GM19438 (cell line): ENCODE data around the gene ABTB1.

Experiments
- ATAC-seq: cut with Tn5 transposase; IDR thresholded peaks from one replicate; pipeline ENCODE4 v1.9.1; 2021; ENCODE audit warnings: low read depth; ENCODE audit not compliant: unreplicated experiment

Gene ABTB1

DNA sequence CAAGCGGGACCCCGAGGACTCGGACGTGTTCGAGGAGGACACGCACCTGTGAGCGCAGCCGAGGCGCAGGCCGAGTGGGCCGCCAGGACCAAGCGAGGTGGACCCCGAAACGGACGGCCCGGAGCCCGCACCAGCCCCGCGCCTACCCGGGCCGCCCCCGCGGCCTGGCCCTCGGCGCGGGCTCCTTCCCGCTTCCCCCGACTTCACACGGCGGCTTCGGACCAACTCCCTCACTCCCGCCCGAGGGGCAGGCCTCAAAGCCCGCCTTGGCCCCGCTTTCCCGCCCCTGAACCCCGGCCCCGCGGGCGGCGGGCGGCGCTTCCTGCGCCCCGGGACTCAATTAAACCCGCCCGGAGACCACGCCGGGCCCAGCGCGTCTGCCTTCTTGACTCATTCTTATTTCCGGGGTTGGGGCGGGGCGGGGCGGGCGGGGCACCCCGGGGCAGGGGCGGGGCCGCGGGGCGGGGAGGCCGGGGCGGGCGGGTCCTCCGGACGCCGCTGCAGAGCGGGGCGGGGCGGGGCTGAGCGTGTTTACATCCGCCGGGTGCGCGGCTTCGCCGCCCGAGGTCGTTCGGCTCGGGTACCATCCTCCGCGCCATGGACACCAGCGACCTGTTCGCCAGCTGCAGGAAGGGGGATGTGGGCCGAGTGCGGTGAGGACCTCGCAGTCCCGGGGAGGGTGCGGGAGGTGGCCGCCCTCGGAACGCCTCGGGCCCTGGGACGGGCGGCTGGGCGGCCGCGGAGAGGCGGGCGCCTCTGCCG, at the start of gene ABTB1:
Gene ABTB1, plus strand, starts transcription at position 524 of the 762 bp plus-strand sequence. Its CDS starts 74 bp downstream, at position 598.
- ATAC-seq, result peak; percentile 73

- ATAC-seq, result no peak
Observed at GRCh38 chr3:127624063-127624462, 48.7 kb upstream of the ABTB1 start.

- no peak for ATAC-seq
Observed at GRCh38 chr3:127625821-127626220, 46.9 kb upstream of the ABTB1 start.

DNA sequence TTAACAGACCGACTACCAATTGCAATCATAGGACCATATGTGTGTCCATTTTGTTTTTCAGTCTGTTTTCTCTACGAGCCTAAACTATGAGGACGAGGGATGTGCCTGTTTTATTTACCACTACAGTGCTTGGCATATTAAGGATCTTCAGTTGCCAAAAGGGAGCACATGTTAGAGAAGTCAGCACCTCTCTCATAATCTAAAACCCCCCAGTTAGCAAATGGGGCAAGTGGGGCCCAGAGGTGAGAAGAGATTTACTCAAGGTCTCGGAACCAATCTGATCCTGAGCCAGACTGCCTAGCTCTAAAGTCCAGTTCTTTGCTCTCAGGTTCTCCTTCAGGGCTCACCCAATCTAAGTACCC, 44.3 kb upstream of the ABTB1 start:
- ATAC-seq, result no peak

DNA sequence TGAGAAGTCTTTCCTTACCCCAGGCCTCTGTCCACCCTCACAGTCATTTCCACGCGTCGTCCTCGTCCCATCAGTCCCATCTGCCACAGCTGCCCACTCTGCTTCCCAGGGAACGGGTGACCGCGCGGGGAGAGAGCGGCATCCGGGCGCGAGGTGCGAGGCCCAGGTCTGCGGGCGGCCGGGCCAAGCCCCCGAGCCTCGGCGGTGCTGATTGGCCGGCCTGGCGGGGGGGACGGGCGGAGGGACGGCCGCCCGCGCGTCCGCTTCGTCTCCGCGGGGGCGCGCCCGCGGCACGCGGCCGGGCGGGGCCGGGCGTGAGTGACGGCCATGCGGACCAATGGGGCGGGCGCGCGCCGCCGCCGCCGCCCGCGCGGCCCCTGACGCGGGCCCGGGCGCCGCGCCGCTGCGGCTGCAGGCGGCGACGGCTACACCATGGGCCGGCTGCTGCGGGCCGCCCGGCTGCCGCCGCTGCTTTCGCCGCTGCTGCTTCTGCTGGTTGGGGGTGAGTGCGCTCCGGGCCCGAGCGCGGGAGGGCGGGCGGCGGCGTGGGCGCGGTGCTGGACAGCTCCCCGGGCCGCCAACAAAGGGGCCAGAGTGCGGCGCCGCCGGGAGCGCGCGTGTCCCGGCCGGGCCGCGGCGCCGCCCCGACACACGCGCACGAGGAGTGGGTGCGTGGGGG, 43.8 kb upstream of the ABTB1 start, which contains the start of gene PODXL2:
Gene PODXL2, plus strand, starts transcription at position 398 of the 679 bp plus-strand sequence. Its CDS starts 35 bp downstream, at position 433.
- no peak for ATAC-seq

DNA sequence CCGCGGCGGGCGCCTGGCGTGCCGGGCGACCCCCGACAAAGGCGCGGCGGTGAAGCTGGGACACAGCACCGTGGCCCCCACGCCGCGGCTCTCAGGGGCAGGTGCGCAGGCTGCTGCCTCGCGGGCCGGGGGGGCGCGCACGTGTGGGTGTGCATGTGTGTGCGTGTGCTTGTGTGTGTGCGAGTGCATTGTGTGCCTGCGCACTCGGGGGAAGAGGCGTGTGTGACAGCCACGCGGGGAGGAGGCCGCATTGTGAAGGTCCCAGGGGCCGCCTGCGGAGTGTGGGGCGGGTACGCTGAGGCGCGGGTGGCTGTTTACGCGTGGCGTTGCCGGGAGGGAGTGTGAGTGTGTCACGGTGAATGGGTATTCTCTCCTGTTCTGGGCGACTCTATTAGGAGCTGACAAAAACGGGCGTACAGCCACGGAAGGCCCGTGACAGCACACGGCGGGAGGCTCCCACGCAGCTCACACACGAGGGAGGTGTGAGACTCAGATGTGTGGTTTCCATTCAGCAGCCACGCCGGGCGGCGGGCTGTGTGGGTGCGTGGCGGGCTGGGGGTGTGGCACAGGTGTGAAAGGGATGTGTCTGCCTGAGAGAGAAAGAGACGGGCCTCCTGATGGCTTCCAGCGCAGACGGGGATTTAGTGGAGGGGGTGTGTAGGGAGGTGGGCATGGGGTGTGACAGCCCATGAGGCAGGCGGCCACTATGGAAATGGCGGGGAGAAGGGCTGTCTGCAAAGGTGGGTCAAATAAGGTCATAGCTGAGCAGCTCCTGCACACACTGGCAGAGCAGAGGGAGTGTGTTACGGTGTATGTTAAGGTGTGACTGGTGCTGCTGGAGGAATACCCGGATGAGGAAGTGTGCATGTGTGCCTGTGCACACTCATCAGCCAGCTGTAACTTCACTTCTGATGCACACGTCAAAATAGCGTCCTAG, 43.0 kb upstream of the ABTB1 start:
- no peak for ATAC-seq

- ATAC-seq, result no peak
Observed at GRCh38 chr3:127630811-127631714, 41.7 kb upstream of the ABTB1 start.

GRCh38 chr3:127632035-127632820, 40.5 kb upstream of the ABTB1 start:
- no peak for ATAC-seq

GRCh38 chr3:127634653-127635052, 38.1 kb upstream of the ABTB1 start:
- ATAC-seq, result no peak

DNA sequence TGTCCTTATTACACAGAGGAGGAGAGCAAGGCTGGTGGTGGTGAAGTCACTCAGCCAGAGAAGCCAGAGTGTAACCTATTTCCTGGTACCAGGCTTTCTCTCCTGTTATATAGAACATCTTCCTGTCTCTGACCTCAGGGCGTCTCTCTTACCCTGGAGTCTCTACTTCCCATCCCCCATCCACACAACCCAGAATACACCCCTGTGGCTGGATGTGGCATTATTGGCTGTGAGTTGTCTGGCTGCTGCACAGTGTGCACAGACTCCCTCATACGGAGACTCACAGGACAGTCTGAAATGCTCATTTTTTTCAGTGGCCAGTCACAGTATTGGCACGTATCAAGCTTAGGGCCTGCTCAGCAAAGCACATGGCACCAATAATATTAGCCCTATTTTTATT, 35.2 kb upstream of the ABTB1 start:
- ATAC-seq, result no peak

GRCh38 chr3:127637971-127638370, 34.8 kb upstream of the ABTB1 start:
- no peak for ATAC-seq

DNA sequence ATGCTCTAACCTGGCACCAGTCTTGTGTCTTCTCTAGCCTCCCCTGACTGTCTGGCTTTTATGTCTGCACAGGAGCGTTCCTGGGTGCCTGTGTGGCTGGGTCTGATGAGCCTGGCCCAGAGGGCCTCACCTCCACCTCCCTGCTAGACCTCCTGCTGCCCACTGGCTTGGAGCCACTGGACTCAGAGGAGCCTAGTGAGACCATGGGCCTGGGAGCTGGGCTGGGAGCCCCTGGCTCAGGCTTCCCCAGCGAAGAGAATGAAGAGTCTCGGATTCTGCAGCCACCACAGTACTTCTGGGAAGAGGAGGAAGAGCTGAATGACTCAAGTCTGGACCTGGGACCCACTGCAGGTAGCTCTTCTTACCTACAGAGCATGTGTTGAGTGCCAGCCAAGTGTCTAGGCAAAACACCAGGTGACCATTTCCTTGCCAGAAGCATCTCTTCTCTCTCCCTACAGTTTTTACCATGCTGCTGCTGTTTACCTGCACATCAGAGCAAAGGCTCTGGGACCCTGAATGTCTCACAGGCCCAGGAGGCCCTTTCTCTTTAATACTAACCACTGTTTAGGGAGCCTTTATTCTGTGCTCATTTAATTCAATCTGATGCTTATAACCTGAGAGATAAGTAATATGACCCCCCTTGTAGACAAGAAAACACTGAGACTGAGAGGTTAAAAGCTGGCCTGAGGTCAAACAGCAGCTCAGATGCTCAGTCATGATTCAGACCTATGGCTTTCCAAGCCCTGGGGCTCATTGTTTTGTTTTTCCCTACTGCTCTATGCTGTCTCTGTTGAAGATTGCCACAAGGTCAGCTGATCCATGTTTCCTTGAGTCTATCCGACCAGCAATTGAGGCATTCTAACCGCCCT, 33.3 kb upstream of the ABTB1 start:
- no peak for ATAC-seq

- ATAC-seq, result no peak
Observed at GRCh38 chr3:127640042-127640355, 32.8 kb upstream of the ABTB1 start.

DNA sequence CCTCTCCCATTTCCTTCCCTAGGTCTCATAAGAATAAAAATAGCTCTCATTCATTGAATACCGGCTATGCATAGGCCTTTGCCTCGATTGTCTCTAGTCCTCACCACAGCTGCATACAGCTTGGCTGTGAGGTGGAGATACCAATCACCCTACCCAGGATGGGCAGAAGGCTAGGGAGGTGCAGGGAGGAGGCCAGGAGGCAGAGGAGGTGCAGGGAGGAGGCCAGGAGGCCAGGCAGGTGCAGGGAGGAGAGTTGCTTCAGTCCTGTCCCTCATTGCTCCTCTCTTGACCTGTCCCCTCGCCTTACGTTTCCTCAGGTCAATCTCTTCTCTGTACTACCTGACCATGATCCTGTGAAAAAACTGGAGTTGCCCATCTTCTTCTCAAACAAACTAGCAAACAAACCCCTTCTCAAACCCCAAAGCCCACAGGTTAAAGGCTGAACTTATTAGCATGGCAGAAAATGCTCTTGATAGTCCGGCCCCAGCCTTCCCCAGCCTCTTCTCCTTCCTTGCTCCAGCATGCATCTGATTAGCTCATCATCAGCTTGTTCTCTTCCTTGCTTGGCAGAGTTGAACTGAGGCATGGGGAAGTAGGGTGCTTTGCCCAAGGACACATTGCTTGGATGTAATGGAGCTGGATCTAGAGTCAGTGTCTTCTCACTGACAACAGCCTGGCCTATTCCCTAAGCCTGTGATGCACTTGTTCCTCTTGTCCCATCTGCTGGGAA, 27.9 kb upstream of the ABTB1 start:
- ATAC-seq, result no peak

DNA sequence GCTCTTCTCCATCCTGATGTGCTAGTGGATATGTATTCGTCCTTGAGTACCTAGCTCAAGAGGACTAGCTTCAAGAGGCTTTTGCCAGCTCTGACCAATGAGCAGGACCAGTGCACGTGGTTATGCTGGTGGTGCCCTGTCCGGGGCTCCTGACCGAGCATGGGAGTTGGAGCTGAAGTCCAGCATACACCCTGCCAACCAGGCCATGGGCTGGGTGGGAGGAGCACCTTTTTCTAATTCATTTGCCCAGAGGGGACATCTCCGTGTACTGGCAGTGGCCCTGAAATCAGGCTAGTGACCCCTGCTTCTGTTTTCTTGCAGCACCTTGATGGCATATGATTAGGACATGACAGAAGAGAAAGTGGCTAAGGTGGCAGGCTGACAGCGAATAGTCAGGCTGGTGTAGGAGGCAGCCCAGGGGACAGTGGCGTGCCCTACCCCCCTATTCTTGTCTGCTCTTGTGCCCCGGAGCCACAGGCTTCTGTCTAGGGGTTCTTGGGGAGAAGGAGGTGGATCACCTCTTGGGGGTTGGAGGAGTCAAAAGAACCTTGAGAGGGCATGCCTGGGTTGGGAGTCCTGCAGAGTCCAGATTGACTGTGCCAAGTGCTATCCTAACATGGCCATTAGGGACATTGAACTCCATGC, 27.3 kb upstream of the ABTB1 start:
- no peak for ATAC-seq

DNA sequence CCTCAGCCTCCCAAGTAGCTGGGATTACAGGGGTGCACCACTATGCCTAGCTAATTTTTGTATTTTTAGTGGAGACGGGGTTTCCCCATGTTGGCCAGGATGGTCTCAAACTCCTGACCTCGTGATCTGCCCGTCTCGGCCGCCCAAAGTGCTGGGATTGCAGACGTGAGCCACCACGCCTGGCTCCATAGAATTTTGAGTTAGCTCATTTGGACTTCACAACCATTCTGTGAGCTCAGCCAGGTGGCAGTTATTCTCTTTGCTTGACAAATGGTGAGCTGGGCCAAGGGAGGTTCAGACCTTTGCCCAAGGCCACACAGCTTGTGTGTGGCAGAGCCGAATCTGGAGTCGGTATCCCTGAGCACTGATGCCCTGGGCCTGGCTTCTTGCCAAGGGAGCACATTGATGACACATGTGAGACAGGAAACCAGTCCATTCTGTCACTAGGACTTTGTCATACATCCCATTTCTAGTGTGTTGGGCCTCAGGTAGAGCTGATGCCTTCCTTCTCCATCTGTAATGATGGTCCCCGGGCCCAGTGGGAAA, 26.2 kb upstream of the ABTB1 start:
- no peak for ATAC-seq
